Measurements from ENCODE around the gene GAB1.

DNA sequence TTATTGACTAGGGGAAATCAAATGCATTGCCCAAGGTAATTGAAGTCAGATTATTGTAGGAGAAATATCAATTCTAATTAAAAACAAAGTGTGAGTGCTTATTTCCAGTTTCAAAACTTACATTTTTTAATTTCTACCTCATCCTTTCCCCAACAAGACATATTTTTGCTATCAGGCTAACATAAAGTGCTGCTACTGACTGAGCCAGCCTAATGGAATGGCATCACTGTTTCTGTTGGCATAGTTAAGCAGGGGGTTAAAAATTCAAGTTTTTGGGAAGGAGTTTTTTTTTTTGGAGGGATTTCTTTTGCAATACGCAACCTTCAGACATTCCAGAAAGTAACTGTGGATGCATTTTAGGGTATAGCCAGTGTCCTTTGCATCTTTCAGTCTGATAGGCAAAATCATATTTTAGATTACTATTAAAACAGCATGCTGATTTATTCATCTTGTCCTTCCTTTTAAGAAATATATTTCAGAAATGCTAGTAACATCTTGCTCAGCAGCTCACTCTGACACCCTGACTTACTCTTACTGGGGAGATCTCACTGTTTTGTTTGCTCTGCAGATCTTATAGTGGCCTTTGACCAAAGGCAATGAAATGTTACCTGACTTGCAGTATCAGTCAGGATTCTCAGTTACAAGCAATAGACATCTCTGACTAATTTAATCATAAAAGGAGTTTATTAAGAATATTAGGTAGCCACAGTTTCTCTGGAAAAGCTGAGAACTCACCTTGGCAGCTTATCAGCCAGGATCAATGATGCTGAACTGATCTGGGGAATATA is 24.4 kb downstream of the GAB1 start:
- TF ChIP-seq, protein P1, sequence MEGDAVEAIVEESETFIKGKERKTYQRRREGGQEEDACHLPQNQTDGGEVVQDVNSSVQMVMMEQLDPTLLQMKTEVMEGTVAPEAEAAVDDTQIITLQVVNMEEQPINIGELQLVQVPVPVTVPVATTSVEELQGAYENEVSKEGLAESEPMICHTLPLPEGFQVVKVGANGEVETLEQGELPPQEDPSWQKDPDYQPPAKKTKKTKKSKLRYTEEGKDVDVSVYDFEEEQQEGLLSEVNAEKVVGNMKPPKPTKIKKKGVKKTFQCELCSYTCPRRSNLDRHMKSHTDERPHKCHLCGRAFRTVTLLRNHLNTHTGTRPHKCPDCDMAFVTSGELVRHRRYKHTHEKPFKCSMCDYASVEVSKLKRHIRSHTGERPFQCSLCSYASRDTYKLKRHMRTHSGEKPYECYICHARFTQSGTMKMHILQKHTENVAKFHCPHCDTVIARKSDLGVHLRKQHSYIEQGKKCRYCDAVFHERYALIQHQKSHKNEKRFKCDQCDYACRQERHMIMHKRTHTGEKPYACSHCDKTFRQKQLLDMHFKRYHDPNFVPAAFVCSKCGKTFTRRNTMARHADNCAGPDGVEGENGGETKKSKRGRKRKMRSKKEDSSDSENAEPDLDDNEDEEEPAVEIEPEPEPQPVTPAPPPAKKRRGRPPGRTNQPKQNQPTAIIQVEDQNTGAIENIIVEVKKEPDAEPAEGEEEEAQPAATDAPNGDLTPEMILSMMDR (IDR thresholded peaks at IDR 0.05): no peak
- no peak for TF ChIP-seq POLR2A (IDR thresholded peaks at IDR 0.05)

Data from heart left ventricle (tissue), 13 donors.